ENCODE measurements around the gene ELFN1. TPM values are rescaled to one million over a fixed set of nuclear protein-coding genes. Genes with fewer than 3 reads are reported as not detected.

Gene ELFN1
- total RNA-seq, 4 donors from 2014 or later = 0.38 to 3.3 (median 0.48) TPM

- intact Hi-C loops (cut with DNase I) = no loop called here
- peaks cover 0 to 13% (median 5%) of the 10 kb centered on the region in 3 donors for H3K4me1 ChIP-seq
- H3K27ac ChIP-seq = no peak overlapping the region
- peaks cover 0 to 41% (median 0%) of the 10 kb centered on the region in 4 donors for H3K27me3 ChIP-seq
- H3K9me3 ChIP-seq = peaks cover 0 to 9% (median 0%) of the 10 kb centered on the region in 3 donors
- TF ChIP-seq POLR2A (IDR thresholded peaks at IDR 0.05) = no peak
- TF ChIP-seq, protein P1, sequence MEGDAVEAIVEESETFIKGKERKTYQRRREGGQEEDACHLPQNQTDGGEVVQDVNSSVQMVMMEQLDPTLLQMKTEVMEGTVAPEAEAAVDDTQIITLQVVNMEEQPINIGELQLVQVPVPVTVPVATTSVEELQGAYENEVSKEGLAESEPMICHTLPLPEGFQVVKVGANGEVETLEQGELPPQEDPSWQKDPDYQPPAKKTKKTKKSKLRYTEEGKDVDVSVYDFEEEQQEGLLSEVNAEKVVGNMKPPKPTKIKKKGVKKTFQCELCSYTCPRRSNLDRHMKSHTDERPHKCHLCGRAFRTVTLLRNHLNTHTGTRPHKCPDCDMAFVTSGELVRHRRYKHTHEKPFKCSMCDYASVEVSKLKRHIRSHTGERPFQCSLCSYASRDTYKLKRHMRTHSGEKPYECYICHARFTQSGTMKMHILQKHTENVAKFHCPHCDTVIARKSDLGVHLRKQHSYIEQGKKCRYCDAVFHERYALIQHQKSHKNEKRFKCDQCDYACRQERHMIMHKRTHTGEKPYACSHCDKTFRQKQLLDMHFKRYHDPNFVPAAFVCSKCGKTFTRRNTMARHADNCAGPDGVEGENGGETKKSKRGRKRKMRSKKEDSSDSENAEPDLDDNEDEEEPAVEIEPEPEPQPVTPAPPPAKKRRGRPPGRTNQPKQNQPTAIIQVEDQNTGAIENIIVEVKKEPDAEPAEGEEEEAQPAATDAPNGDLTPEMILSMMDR (IDR thresholded peaks at IDR 0.05) = no peak
- H3K4me3 ChIP-seq = no peak overlapping the region
- DNase-seq = no peak
- H3K36me3 ChIP-seq = no peaks in the 10 kb centered on the region
- WGBS, 2 donors = 87 to 92% methylated on average over 3 of the region's 3 CpGs
Observed at GRCh38 chr7:1689311-1689710, 19.2 kb downstream of the ELFN1 start.

- Histone ChIP-seq H3K9me3 (peaks cover 0 to under 1% (median 0%) of the 10 kb centered on the region in 3 donors), H3K36me3 (no peaks in the 10 kb centered on the region), H3K27me3 (peaks cover 0 to 52% (median 0%) of the 10 kb centered on the region in 4 donors), H3K4me1 (peaks cover 0 to 17% (median 5%) of the 10 kb centered on the region in 3 donors), H3K4me3 (no peak overlapping the region), H3K27ac (no peak overlapping the region)
- TF ChIP-seq, protein P1 (IDR thresholded peaks at IDR 0.05) = no peak
- TF ChIP-seq POLR2A (IDR thresholded peaks at IDR 0.05) = no peak
- DNase-seq = no peak
- 89 to 92% methylated on average over 1 of the region's 1 CpG for WGBS, 2 donors
- intact Hi-C loops (cut with DNase I) = no loop called here
Observed at GRCh38 chr7:1690359-1690958, 20.4 kb downstream of the ELFN1 start.

DNA sequence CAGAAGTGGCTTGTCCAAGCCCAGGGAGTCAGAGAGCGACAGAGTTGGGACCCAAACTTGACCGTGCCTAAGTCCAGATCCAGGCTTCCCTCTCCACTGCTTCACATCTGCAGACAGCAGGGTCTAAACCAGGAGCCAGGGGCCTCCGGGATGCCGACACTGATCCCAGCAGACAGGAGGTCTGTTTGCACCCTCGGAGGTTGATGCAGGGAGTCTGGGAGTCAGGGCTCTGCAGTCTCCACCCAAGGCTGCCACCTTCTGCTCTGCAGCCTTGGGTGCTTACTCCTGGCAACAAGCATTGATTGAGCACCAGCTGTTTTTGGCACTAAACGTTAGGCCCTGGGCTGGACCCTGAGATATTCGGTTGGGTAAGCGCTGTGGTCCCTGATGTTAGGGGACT lies 21.0 kb downstream of the ELFN1 start:
- Histone ChIP-seq H3K27ac (no peak overlapping the region), H3K4me1 (peaks cover 0 to 17% (median 5%) of the 10 kb centered on the region in 3 donors), H3K27me3 (peaks cover 0 to 52% (median 0%) of the 10 kb centered on the region in 4 donors), H3K9me3 (no peaks in the 10 kb centered on the region), H3K4me3 (no peak overlapping the region), H3K36me3 (no peaks in the 10 kb centered on the region)
- no peak for DNase-seq
- TF ChIP-seq, protein P1 (IDR thresholded peaks at IDR 0.05) = no peak
- TF ChIP-seq POLR2A (IDR thresholded peaks at IDR 0.05) = no peak
- intact Hi-C loops (cut with DNase I) = no loop called here
- WGBS, 2 donors = 93 to 95% methylated on average over 2 to 4 of the region's 8 CpGs

- TF ChIP-seq POLR2A (IDR thresholded peaks at IDR 0.05) = no peak
- TF ChIP-seq, protein P1 (IDR thresholded peaks at IDR 0.05) = no peak
- Histone ChIP-seq H3K27ac (no peak overlapping the region), H3K36me3 (no peaks in the 10 kb centered on the region), H3K4me1 (peaks cover 0 to 17% (median 5%) of the 10 kb centered on the region in 3 donors), H3K9me3 (no peaks in the 10 kb centered on the region), H3K4me3 (no peak overlapping the region), H3K27me3 (peaks cover 0 to 56% (median 0%) of the 10 kb centered on the region in 4 donors)
- 7 to 33% methylated on average over 3 to 10 of the region's 27 CpGs for WGBS, 2 donors
- DNase-seq = no peak
- intact Hi-C loops (cut with DNase I) = no loop called here
Observed at GRCh38 chr7:1691601-1692514, 21.8 kb downstream of the ELFN1 start.

Measured in esophagus squamous epithelium (tissue), 5 donors.